ACC112 (cell line): Measurements from ENCODE around the gene FEN1.

Source experiments
- H2AFZ ChIP-seq: fragments of 200-600 bp; sonication (generic); one replicate; pipeline ENCODE4 v1.6.0; 2017; ENCODE audit warnings: antibody characterized with exemption, low read length; ENCODE audit not compliant: unreplicated experiment
- H3K27ac ChIP-seq: fragments of 200-600 bp; sonication (generic); 2 replicates; pipeline ENCODE4 v1.5.1; 2014; ENCODE audit warnings: low read depth, mild to moderate bottlenecking, antibody characterized with exemption, low read length, moderate library complexity
- H3K27me3 ChIP-seq: fragments of 200-600 bp; sonication (generic); 2 replicates; pipeline ENCODE4 v1.6.1; 2014; ENCODE audit warnings: mild to moderate bottlenecking, antibody characterized with exemption, low read length, moderate library complexity, mixed read lengths; ENCODE audit not compliant: insufficient read depth
- H3K36me3 ChIP-seq: fragments of 200-600 bp; sonication (generic); 2 replicates; pipeline ENCODE4 v1.6.1; 2016; ENCODE audit warnings: mild to moderate bottlenecking, antibody characterized with exemption, low read length, moderate library complexity, mixed read lengths; ENCODE audit not compliant: insufficient read depth
- H3K4me1 ChIP-seq: fragments of 200-600 bp; sonication (generic); one replicate; pipeline ENCODE4 v1.6.1; 2016; ENCODE audit warnings: low read length, mixed read lengths; ENCODE audit not compliant: insufficient read depth, unreplicated experiment, control insufficient read depth
- H3K4me3 ChIP-seq: fragments of 200-600 bp; sonication (generic); 2 replicates; pipeline ENCODE4 v1.5.1; 2014; ENCODE audit warnings: mild to moderate bottlenecking, low read depth, low read length
- H3K79me2 ChIP-seq: fragments of 200-600 bp; sonication (generic); one replicate; pipeline ENCODE4 v1.6.0; 2016; ENCODE audit warnings: low read length; ENCODE audit not compliant: control insufficient read depth, unreplicated experiment, insufficient read depth

FEN1 gene

GRCh38 chr11:61769169-61769920 lies 23.4 kb upstream of the FEN1 start:
- H3K27ac ChIP-seq, result no peak overlapping the region
- H3K4me3 ChIP-seq, result no peak overlapping the region
- no peak overlapping the region for H2AFZ ChIP-seq
- peaks cover 7% of the 10 kb centered on the region for H3K4me1 ChIP-seq
- no peaks in the 10 kb centered on the region for H3K36me3 ChIP-seq
- H3K79me2 ChIP-seq, result no peaks in the 10 kb centered on the region
- H3K27me3 ChIP-seq, result no peaks in the 10 kb centered on the region

GRCh38 chr11:61769946-61770683 lies 22.6 kb upstream of the FEN1 start:
- H3K36me3 ChIP-seq, result no peaks in the 10 kb centered on the region
- H3K4me3 ChIP-seq, result no peak overlapping the region
- no peaks in the 10 kb centered on the region for H3K27me3 ChIP-seq
- no peak overlapping the region for H3K27ac ChIP-seq
- peaks cover 7% of the 10 kb centered on the region for H3K4me1 ChIP-seq
- H3K79me2 ChIP-seq, result no peaks in the 10 kb centered on the region
- no peak overlapping the region for H2AFZ ChIP-seq

GRCh38 chr11:61771195-61771894 lies 21.4 kb upstream of the FEN1 start:
- Histone ChIP-seq H3K4me3 (no peak overlapping the region), H3K36me3 (no peaks in the 10 kb centered on the region), H2AFZ (no peak overlapping the region), H3K79me2 (no peaks in the 10 kb centered on the region), H3K27ac (no peak overlapping the region), H3K4me1 (peaks cover 7% of the 10 kb centered on the region), H3K27me3 (no peaks in the 10 kb centered on the region)

GRCh38 chr11:61771985-61772455 lies 20.7 kb upstream of the FEN1 start:
- H3K4me1 ChIP-seq, result peaks cover 7% of the 10 kb centered on the region
- H3K79me2 ChIP-seq, result no peaks in the 10 kb centered on the region
- H2AFZ ChIP-seq, result no peak overlapping the region
- no peaks in the 10 kb centered on the region for H3K36me3 ChIP-seq
- H3K27ac ChIP-seq, result no peak overlapping the region
- no peaks in the 10 kb centered on the region for H3K27me3 ChIP-seq
- H3K4me3 ChIP-seq, result no peak overlapping the region

- H2AFZ ChIP-seq, result no peak overlapping the region
- no peak overlapping the region for H3K27ac ChIP-seq
- H3K79me2 ChIP-seq, result no peaks in the 10 kb centered on the region
- H3K4me3 ChIP-seq, result no peak overlapping the region
- no peaks in the 10 kb centered on the region for H3K27me3 ChIP-seq
- no peaks in the 10 kb centered on the region for H3K36me3 ChIP-seq
- H3K4me1 ChIP-seq, result peaks cover 7% of the 10 kb centered on the region
These were observed 19.4 kb upstream of the FEN1 start for GRCh38 chr11:61773356-61773755.

GRCh38 chr11:61773809-61774208 lies 18.9 kb upstream of the FEN1 start:
- H3K27me3 ChIP-seq, result no peaks in the 10 kb centered on the region
- no peak overlapping the region for H3K27ac ChIP-seq
- H2AFZ ChIP-seq, result no peak overlapping the region
- no peak overlapping the region for H3K4me3 ChIP-seq
- H3K4me1 ChIP-seq, result peaks cover 7% of the 10 kb centered on the region
- H3K79me2 ChIP-seq, result no peaks in the 10 kb centered on the region
- no peaks in the 10 kb centered on the region for H3K36me3 ChIP-seq

- Histone ChIP-seq H3K36me3 (no peaks in the 10 kb centered on the region), H2AFZ (no peak overlapping the region), H3K79me2 (no peaks in the 10 kb centered on the region), H3K4me1 (peaks cover 5% of the 10 kb centered on the region), H3K27me3 (no peaks in the 10 kb centered on the region), H3K4me3 (no peak overlapping the region), H3K27ac (no peak overlapping the region)
These were observed 18.3 kb upstream of the FEN1 start for GRCh38 chr11:61774411-61774810.

GRCh38 chr11:61775106-61775505 lies 17.6 kb upstream of the FEN1 start:
- H2AFZ ChIP-seq, result no peak overlapping the region
- H3K36me3 ChIP-seq, result no peaks in the 10 kb centered on the region
- no peaks in the 10 kb centered on the region for H3K27me3 ChIP-seq
- H3K27ac ChIP-seq, result no peak overlapping the region
- H3K4me3 ChIP-seq, result no peak overlapping the region
- H3K4me1 ChIP-seq, result no peaks in the 10 kb centered on the region
- no peaks in the 10 kb centered on the region for H3K79me2 ChIP-seq

- Histone ChIP-seq H3K4me3 (no peak overlapping the region), H3K27ac (no peak overlapping the region), H2AFZ (no peak overlapping the region), H3K36me3 (no peaks in the 10 kb centered on the region), H3K4me1 (no peaks in the 10 kb centered on the region), H3K79me2 (no peaks in the 10 kb centered on the region), H3K27me3 (no peaks in the 10 kb centered on the region)
These were observed 16.8 kb upstream of the FEN1 start for GRCh38 chr11:61775606-61776554.

GRCh38 chr11:61776561-61777075 lies 16.1 kb upstream of the FEN1 start:
- no peaks in the 10 kb centered on the region for H3K4me1 ChIP-seq
- H3K4me3 ChIP-seq, result no peak overlapping the region
- no peaks in the 10 kb centered on the region for H3K79me2 ChIP-seq
- H3K36me3 ChIP-seq, result no peaks in the 10 kb centered on the region
- no peaks in the 10 kb centered on the region for H3K27me3 ChIP-seq
- no peak overlapping the region for H2AFZ ChIP-seq
- H3K27ac ChIP-seq, result no peak overlapping the region
